ENCODE data around the gene RASIP1. TPM values are rescaled to one million over a fixed set of nuclear protein-coding genes. Genes with fewer than 3 reads are reported as not detected.
A peak's percentile ranks its signal among the peaks of the same experiment; 100 is the strongest.

Gene RASIP1
- total and polyA plus RNA-seq, 2 donors (not counting 1 experiment from before 2014, with no cell fraction given): 0.20 TPM; not detected in 1

- H3K4me1 Mint-ChIP-seq: peaks cover 10% of the 10 kb centered on the region
- POLR2A ChIA-PET: interaction anchor here (0.5 kb wide), 1 partner anchor 258 kb away, joined by 8 read pairs; the partner anchor contains the start of gene BAX
- Histone ChIP-seq H3K4me2 (replicated peaks; ENCODE audit: low read depth, low read length, poor library complexity, severe bottlenecking) (peak overlapping the region; percentile 78), H3K36me3 (replicated peaks in 1 of 2; ENCODE audit: control extremely low read depth in 1 of 2, control insufficient read depth in 1 of 2, extremely low read depth in 1 of 2, insufficient read depth in 2 of 2, low read length in 1 of 2) (no peaks in the 10 kb centered on the region), H2AFZ (ENCODE audit: insufficient read depth, low read depth, low read length, poor library complexity, severe bottlenecking) (peak overlapping the region; percentile 56), H3K27me3 (replicated peaks in 1 of 4; ENCODE audit: control extremely low read depth in 1 of 4, control insufficient read depth in 3 of 4, insufficient read depth in 4 of 4, low read length in 3 of 4) (peaks cover 0 to 26% (median 5%) of the 10 kb centered on the region in 4 experiments), H3K9me3 (ENCODE audit: control extremely low read depth in 1 of 3, control insufficient read depth in 2 of 3, insufficient read depth in 1 of 3, low read length in 2 of 3) (peaks cover 0 to 8% (median 0%) of the 10 kb centered on the region in 3 donors), H3K27ac (ENCODE audit: low read length in 2 of 2) (no peak overlapping the region), H3K4me3 (ENCODE audit: control extremely low read depth in 1 of 5, extremely low read depth in 1 of 5, insufficient read depth in 1 of 5, low read depth in 2 of 5, low read length in 4 of 5) (peak overlapping the region in 3 of 5 experiments; percentile 13 to 58 (median 31)), H3K4me1 (ENCODE audit: control insufficient read depth in 2 of 2, insufficient read depth in 2 of 2, low read length in 2 of 2) (peaks cover 9 to 11% of the 10 kb centered on the region in 2 donors), H3K9ac (ENCODE audit: low read length) (peak overlapping the region; percentile 40), H4K20me1 (ENCODE audit: control insufficient read depth, insufficient read depth, low read length, poor library complexity, severe bottlenecking) (no peaks in the 10 kb centered on the region), H3K79me2 (ENCODE audit: control insufficient read depth, insufficient read depth, low read length) (no peaks in the 10 kb centered on the region)
- peak; percentile 35 for DNase-seq
- TF ChIP-seq EZH2 (IDR thresholded peaks at IDR 0.05; ENCODE audit: borderline replicate concordance, insufficient read depth, low read depth, low read length, poor library complexity, severe bottlenecking): no peak
- TF ChIP-seq CTCF (IDR thresholded peaks at IDR 0.05): no peak
- CTCF ChIA-PET: interaction anchor here (0.6 to 1.3 kb wide), 3 partner anchors 92 to 599 kb away, joined by 3 read pairs; no protein-coding TSS in a partner anchor
- WGBS (ENCODE audit: insufficient coverage): 4% methylated on average over 25 of the region's 34 CpGs
- no peak for ATAC-seq (ENCODE audit: low read depth)
- H3K9me3 Mint-ChIP-seq (ENCODE audit: insufficient read depth): no peaks in the 10 kb centered on the region
- no peak overlapping the region for H3K27ac Mint-ChIP-seq
- peak overlapping the region; percentile 64 for H3K4me3 Mint-ChIP-seq
- intact Hi-C loops (cut with micrococcal nuclease): no loop called here
- H3K27me3 Mint-ChIP-seq: peaks cover 14% of the 10 kb centered on the region
These were observed 43.9 kb downstream of the RASIP1 start for GRCh38 chr19:48696353-48697010.

DNA sequence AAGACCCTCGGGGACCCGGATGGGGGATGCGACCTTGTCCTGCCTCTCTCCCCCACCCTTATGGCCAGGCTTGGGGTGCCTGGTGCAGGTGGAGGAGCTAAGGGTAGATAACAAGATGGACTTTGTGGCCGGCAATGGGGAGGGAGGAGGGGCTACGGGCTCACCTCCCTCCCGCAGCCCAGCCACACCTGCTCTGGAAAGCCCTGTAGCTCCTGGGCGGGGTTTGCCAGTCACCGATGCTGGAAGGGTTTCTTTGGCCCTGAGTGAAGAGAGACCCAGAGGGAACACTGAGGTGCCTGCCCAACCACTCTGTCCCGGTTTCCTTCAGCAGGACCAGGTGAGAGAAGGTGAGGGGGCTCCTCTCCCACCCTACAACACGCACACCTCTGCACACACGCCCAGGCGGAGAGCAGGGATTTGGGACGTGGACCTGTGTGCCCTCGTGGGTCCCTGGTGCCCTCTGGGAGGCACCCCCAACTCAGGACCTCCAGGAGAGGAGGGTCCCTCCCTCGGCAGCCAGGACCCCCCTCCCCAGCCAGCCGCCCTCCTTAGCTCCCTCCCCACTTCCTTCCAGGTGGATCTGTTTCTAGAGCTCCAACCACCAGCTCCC, 44.6 kb downstream of the RASIP1 start, which contains the start of gene FUT2:
Gene FUT2, plus strand, starts transcription at position 229 of the 610 bp plus-strand sequence. CDS start 6,986 bp downstream, outside the sequence.
- POLR2A ChIA-PET: no interaction called here
- WGBS (ENCODE audit: insufficient coverage): 31% methylated on average over 9 of the region's 16 CpGs
- H3K4me1 Mint-ChIP-seq: peaks cover 10% of the 10 kb centered on the region

More for the DNA sequence above, 44.6 kb downstream of the RASIP1 start, which contains the start of gene FUT2:
- no peaks in the 10 kb centered on the region for H4K20me1 ChIP-seq (ENCODE audit: control insufficient read depth, insufficient read depth, low read length, poor library complexity, severe bottlenecking)
- no peaks in the 10 kb centered on the region for H3K79me2 ChIP-seq (ENCODE audit: control insufficient read depth, insufficient read depth, low read length)
- no peak for ATAC-seq (ENCODE audit: low read depth)
- H3K27ac ChIP-seq (ENCODE audit: low read length in 2 of 2): no peak within 1 kb of the TSS
- Mint-ChIP-seq H3K27ac (no peak within 1 kb of the TSS), H3K27me3 (peaks cover 14% of the 10 kb centered on the region), H3K9me3 (ENCODE audit: insufficient read depth) (no peaks in the 10 kb centered on the region), H3K4me3 (peak within 1 kb of the TSS; percentile 64)
- H3K4me3 ChIP-seq (ENCODE audit: control extremely low read depth in 1 of 5, extremely low read depth in 1 of 5, insufficient read depth in 1 of 5, low read depth in 2 of 5, low read length in 4 of 5): peak within 1 kb of the TSS in 3 of 5 experiments; percentile 13 to 58 (median 31)
- CTCF ChIA-PET: interaction anchor here (0.6 to 1.3 kb wide), 3 partner anchors 15 to 263 kb away, joined by 3 to 7 read pairs (median 3); no protein-coding TSS in a partner anchor
- peak within 1 kb of the TSS; percentile 78 for H3K4me2 ChIP-seq (replicated peaks; ENCODE audit: low read depth, low read length, poor library complexity, severe bottlenecking)
- peak within 1 kb of the TSS; percentile 56 for H2AFZ ChIP-seq (ENCODE audit: insufficient read depth, low read depth, low read length, poor library complexity, severe bottlenecking)
- intact Hi-C loops (cut with micrococcal nuclease): no loop called here
- no peaks in the 10 kb centered on the region for H3K36me3 ChIP-seq (replicated peaks in 1 of 2; ENCODE audit: control extremely low read depth in 1 of 2, control insufficient read depth in 1 of 2, extremely low read depth in 1 of 2, insufficient read depth in 2 of 2, low read length in 1 of 2)
- peak within 1 kb of the TSS; percentile 40 for H3K9ac ChIP-seq (ENCODE audit: low read length)
- no peak for DNase-seq
- peaks cover 0 to 8% (median 0%) of the 10 kb centered on the region in 3 donors for H3K9me3 ChIP-seq (ENCODE audit: control extremely low read depth in 1 of 3, control insufficient read depth in 2 of 3, insufficient read depth in 1 of 3, low read length in 2 of 3)
- TF ChIP-seq CTCF (IDR thresholded peaks at IDR 0.05) (no peak), EZH2 (IDR thresholded peaks at IDR 0.05; ENCODE audit: borderline replicate concordance, insufficient read depth, low read depth, low read length, poor library complexity, severe bottlenecking) (no peak)
- peaks cover 9 to 11% of the 10 kb centered on the region in 2 donors for H3K4me1 ChIP-seq (ENCODE audit: control insufficient read depth in 2 of 2, insufficient read depth in 2 of 2, low read length in 2 of 2)
- peaks cover 0 to 26% (median 5%) of the 10 kb centered on the region in 4 experiments for H3K27me3 ChIP-seq (replicated peaks in 1 of 4; ENCODE audit: control extremely low read depth in 1 of 4, control insufficient read depth in 3 of 4, insufficient read depth in 4 of 4, low read length in 3 of 4)
